Peyer's patch (tissue), 4 donors: ENCODE data around the gene FIZ1. TPM values are rescaled to one million over a fixed set of nuclear protein-coding genes. Genes with fewer than 3 reads are reported as not detected.

ENCODE experiments used
- DNase-seq, 3 donors: peaks; one replicate each; pipeline ENCODE4 v3.0.0-alpha.2; 2017 to 2019
- H3K27ac ChIP-seq, 4 donors: fragments of 200-600 bp; sonication (generic); one replicate each; pipeline ENCODE4 v1.5.1; 2016 to 2019
- H3K27me3 ChIP-seq, 2 donors: fragments of 200-600 bp; sonication (generic); one replicate each; pipeline ENCODE4 v1.5.1; 2019
- H3K36me3 ChIP-seq, 3 donors: fragments of 200-600 bp; sonication (generic); one replicate each; pipeline ENCODE4 v1.5.1; 2016 to 2019
- H3K4me1 ChIP-seq, 4 donors: fragments of 200-600 bp; sonication (generic); one replicate each; pipeline ENCODE4 v1.5.1; 2016 to 2019
- H3K4me3 ChIP-seq, 4 donors: fragments of 200-600 bp; sonication (generic); 1 replicate in 3 of 4; 2 replicates in 1 of 4; pipeline ENCODE4 v1.5.1; 2016 to 2019; ENCODE audit warnings: mild to moderate bottlenecking in 1 of 4
- H3K9me3 ChIP-seq, 4 donors: fragments of 200-600 bp; sonication (generic); one replicate each; pipeline ENCODE4 v1.5.1; 2016 to 2019; ENCODE audit warnings: mild to moderate bottlenecking in 1 of 4
- CTCF ChIP-seq, 6 experiments: fragments of 450-650 bp in 4 of 6; fragments of 200-600 bp in 2 of 6; sonication (generic) in 1 of 6; IDR thresholded peaks; one replicate each; pipeline ENCODE4 v1.5.1; 2017 to 2019; ENCODE audit warnings: antibody characterized with exemption in 6 of 6, mild to moderate bottlenecking in 3 of 6, moderate library complexity in 1 of 6
- POLR2A ChIP-seq, 2 donors: fragments of 450-650 bp; IDR thresholded peaks; one replicate each; pipeline ENCODE4 v1.5.1; 2017; ENCODE audit warnings: antibody characterized with exemption in 2 of 2, mild to moderate bottlenecking in 2 of 2, moderate library complexity in 2 of 2
- total RNA-seq, 4 donors: library from RNA; depleted of rRNA; stranded (reverse); fragments of >200 nt; gene quantifications; one replicate each; pipeline ENCODE4 v1.1.0, GENCODE V29; 2016

Gene FIZ1
- total RNA-seq, 4 donors from 2014 or later, result 6.0 to 14.9 (median 12.0) TPM

GRCh38 chr19:55603581-55604292 lies 4.4 kb upstream of the FIZ1 start:
- Histone ChIP-seq H3K4me3 (no peak overlapping the region), H3K36me3 (no peaks in the 10 kb centered on the region), H3K27ac (peak overlapping the region in 2 of 4 donors; percentile 96 to 99), H3K4me1 (peaks cover 0 to 40% (median 14%) of the 10 kb centered on the region in 4 donors), H3K9me3 (no peaks in the 10 kb centered on the region), H3K27me3 (no peaks in the 10 kb centered on the region)
- DNase-seq, result no peak
- no peak for TF ChIP-seq POLR2A (IDR thresholded peaks at IDR 0.05)
- no peak for TF ChIP-seq CTCF (IDR thresholded peaks at IDR 0.05)

- Histone ChIP-seq H3K9me3 (no peaks in the 10 kb centered on the region), H3K27ac (no peak overlapping the region), H3K27me3 (no peaks in the 10 kb centered on the region), H3K4me1 (peaks cover 0 to 40% (median 14%) of the 10 kb centered on the region in 4 donors), H3K36me3 (no peaks in the 10 kb centered on the region), H3K4me3 (no peak overlapping the region)
- TF ChIP-seq POLR2A (IDR thresholded peaks at IDR 0.05), result no peak
- no peak for TF ChIP-seq CTCF (IDR thresholded peaks at IDR 0.05)
- no peak for DNase-seq
Measured at GRCh38 chr19:55603115-55603514, 3.8 kb upstream of the FIZ1 start.

GRCh38 chr19:55602104-55603001 lies 3.0 kb upstream of the FIZ1 start:
- no peaks in the 10 kb centered on the region for H3K9me3 ChIP-seq
- H3K4me3 ChIP-seq, result no peak overlapping the region
- DNase-seq, result no peak
- peaks cover 0 to 3% (median 0%) of the 10 kb centered on the region in 3 donors for H3K36me3 ChIP-seq
- no peaks in the 10 kb centered on the region for H3K27me3 ChIP-seq
- H3K4me1 ChIP-seq, result peaks cover 0 to 40% (median 14%) of the 10 kb centered on the region in 4 donors
- no peak for TF ChIP-seq POLR2A (IDR thresholded peaks at IDR 0.05)
- no peak for TF ChIP-seq CTCF (IDR thresholded peaks at IDR 0.05)
- no peak overlapping the region for H3K27ac ChIP-seq

GRCh38 chr19:55601084-55601483 lies 1.8 kb upstream of the FIZ1 start:
- H3K27ac ChIP-seq, result peak overlapping the region; percentile 96 to 98 (median 96)
- TF ChIP-seq CTCF (IDR thresholded peaks at IDR 0.05) (no peak), POLR2A (IDR thresholded peaks at IDR 0.05) (no peak)
- H3K36me3 ChIP-seq, result peaks cover 0 to 16% (median 0%) of the 10 kb centered on the region in 3 donors
- no peaks in the 10 kb centered on the region for H3K27me3 ChIP-seq
- DNase-seq, result no peak
- H3K4me1 ChIP-seq, result peaks cover 0 to 32% (median 10%) of the 10 kb centered on the region in 4 donors
- peak overlapping the region; percentile 61 to 99 (median 72) for H3K4me3 ChIP-seq
- no peaks in the 10 kb centered on the region for H3K9me3 ChIP-seq

- no peak for DNase-seq
- H3K27ac ChIP-seq, result peak overlapping the region; percentile 96 to 98 (median 96)
- TF ChIP-seq CTCF (IDR thresholded peaks at IDR 0.05) (no peak), POLR2A (IDR thresholded peaks at IDR 0.05) (no peak)
- H3K36me3 ChIP-seq, result peaks cover 0 to 20% (median 0%) of the 10 kb centered on the region in 3 donors
- peak overlapping the region; percentile 61 to 99 (median 72) for H3K4me3 ChIP-seq
- H3K27me3 ChIP-seq, result no peaks in the 10 kb centered on the region
- peaks cover 0 to 30% (median 10%) of the 10 kb centered on the region in 4 donors for H3K4me1 ChIP-seq
- H3K9me3 ChIP-seq, result no peaks in the 10 kb centered on the region
Measured at GRCh38 chr19:55600662-55601028, 1.3 kb upstream of the FIZ1 start.
